Smooth muscle cell of the umbilical artery (primary cell): ENCODE data around the gene REEP2. TPM values are rescaled to one million over a fixed set of nuclear protein-coding genes. Genes with fewer than 3 reads are reported as not detected.

Experiments
- total RNA-seq: library from RNA; depleted of rRNA; stranded (reverse); fragments of >200 nt; gene quantifications from 2 replicates; pipeline ENCODE4 v1.2.3, GENCODE V29; 2014

REEP2 gene, protein sequence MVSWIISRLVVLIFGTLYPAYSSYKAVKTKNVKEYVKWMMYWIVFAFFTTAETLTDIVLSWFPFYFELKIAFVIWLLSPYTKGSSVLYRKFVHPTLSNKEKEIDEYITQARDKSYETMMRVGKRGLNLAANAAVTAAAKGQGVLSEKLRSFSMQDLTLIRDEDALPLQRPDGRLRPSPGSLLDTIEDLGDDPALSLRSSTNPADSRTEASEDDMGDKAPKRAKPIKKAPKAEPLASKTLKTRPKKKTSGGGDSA
- total RNA-seq, result 10.4 and 18.2 TPM in 2 replicates

GRCh38 chr5:138438724-138439476, at the start of gene REEP2:
Gene REEP2, plus strand, starts transcription at chr5:138439057. Its CDS starts 152 bp downstream, at chr5:138439209.

GRCh38 chr5:138465261-138466124, 26.6 kb downstream of the REEP2 start, which contains the start of gene EGR1:
Gene EGR1, plus strand, starts transcription at chr5:138465479. Its CDS starts 283 bp downstream, at chr5:138465762.

Other genes starting within 250 kb of the REEP2 start
- gene CDC23, start 225.7 kb upstream of the REEP2 start, total RNA-seq, result 24.6 and 26.9 TPM in 2 replicates
- not detected in 2 replicates for gene GFRA3, start 164.4 kb upstream of the REEP2 start, total RNA-seq
- 0.30 and 2.4 TPM in 2 replicates for gene CDC25C, start 107.3 kb upstream of the REEP2 start, total RNA-seq
- 20.2 and 24.6 TPM in 2 replicates for gene FAM53C, start 100.8 kb upstream of the REEP2 start, total RNA-seq
- gene KDM3B, start 86.4 kb upstream of the REEP2 start, total RNA-seq, result 33.0 and 48.6 TPM in 2 replicates
- gene EGR1, start 26.4 kb downstream of the REEP2 start, total RNA-seq, result 2.1 and 2.7 TPM in 2 replicates
- 137 and 162 TPM in 2 replicates for gene ETF1, start 104.2 kb downstream of the REEP2 start, total RNA-seq
- 405 and 424 TPM in 2 replicates for gene HSPA9, start 136.3 kb downstream of the REEP2 start, total RNA-seq